Measurements from ENCODE around the gene KCNMB2.

The KCNMB2 gene

DNA sequence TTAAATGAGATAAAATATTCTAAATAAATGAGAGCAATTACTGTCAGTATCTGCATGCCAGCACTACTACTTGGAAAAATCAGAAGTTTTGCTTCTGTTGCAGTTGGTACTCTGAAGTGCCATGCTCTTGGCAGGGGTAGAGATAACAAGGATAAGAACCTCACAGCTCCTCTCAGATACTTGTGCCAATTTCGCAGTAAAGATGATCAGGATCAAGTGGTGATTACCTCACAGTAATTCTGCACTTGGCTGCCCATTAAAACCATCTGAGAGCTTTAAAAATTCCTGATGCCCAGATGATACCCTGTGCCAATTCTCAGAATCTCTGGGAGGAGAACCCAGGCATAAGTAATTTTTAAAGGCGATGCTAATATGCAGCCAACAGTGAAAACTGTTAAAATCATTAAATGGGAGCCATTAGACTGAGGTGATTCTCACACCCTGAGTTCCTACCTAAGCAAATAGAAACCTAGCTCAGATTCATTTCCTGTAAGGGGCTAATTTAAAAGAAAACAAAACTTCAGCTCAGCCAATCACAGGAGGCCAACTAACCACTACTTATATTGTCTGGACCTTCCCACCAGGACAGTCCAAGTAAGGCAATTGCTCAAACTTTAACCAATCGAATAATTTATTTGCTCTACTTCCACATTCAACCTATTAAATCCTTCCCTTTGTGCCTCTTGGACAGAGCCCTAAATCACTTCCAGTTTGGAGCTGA is 171.2 kb downstream of the KCNMB2 start:
- TF ChIP-seq FOXP2 (optimal IDR thresholded peaks at IDR 0.05; ENCODE audit: control extremely low read depth, extremely low read length, insufficient read depth) (no peak), POLR2AphosphoS5 (IDR thresholded peaks at IDR 0.05; ENCODE audit: borderline replicate concordance, low read depth, low read length) (no peak), EZH2 (IDR thresholded peaks at IDR 0.05) (no peak)
- no peaks in the 10 kb centered on the region for H3K9me3 ChIP-seq (ENCODE audit: low read depth, low read length)
- H3K36me3 ChIP-seq (ENCODE audit: insufficient read depth, low read length) = no peaks in the 10 kb centered on the region
- H3K27ac ChIP-seq = no peak overlapping the region
- no peak overlapping the region for H3K4me3 ChIP-seq
- no peak for DNase-seq (ENCODE audit: low read depth, low spot score)
- no peak overlapping the region for H3K9ac ChIP-seq (ENCODE audit: insufficient read length)

DNA sequence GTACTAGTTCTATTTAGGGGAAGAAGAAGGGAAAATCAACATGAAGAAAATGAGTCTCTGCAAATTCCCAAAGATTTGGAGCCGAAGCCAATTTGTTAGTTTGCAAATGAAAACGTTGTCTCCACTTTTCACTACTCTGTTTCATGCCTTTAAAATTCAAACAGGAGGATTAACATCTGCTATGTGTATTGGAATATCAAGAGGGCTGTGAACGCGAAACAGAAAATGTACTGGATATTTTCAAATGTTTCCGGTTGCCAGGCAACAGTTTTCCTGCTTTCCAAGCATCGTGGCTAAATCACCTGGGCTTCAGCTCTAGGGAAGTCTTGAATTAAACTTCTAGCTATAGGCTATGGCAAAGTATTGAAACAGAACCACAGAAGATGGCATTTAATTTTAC is 172.8 kb downstream of the KCNMB2 start:
- no peak overlapping the region for H3K27ac ChIP-seq
- TF ChIP-seq EZH2 (IDR thresholded peaks at IDR 0.05) = no peak
- no peak for TF ChIP-seq POLR2AphosphoS5 (IDR thresholded peaks at IDR 0.05; ENCODE audit: borderline replicate concordance, low read depth, low read length)
- TF ChIP-seq FOXP2 (optimal IDR thresholded peaks at IDR 0.05; ENCODE audit: control extremely low read depth, extremely low read length, insufficient read depth) = no peak
- DNase-seq (ENCODE audit: low read depth, low spot score) = no peak
- H3K9ac ChIP-seq (ENCODE audit: insufficient read length) = no peak overlapping the region
- H3K9me3 ChIP-seq (ENCODE audit: low read depth, low read length) = no peaks in the 10 kb centered on the region
- no peak overlapping the region for H3K4me3 ChIP-seq
- H3K36me3 ChIP-seq (ENCODE audit: insufficient read depth, low read length) = no peaks in the 10 kb centered on the region

DNA sequence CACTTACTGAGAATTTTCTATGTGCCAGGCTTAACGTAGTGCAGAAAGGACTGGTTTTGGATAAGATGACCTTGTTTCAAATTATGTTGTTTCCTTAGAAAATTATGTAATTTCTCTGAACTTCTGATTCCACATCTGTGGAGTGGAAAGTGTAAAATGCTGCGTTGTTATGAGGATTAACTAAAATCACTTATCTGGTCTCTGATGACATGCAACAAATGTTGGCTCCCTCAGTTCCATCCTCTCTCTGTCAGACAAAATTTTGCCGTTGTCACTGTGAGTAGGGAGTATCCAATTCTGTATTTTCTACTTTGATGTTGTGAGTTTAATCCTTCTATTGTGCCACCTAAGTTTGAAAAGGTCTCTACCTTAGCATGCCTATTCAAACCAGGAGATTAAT is 175.5 kb downstream of the KCNMB2 start:
- Histone ChIP-seq H3K9ac (ENCODE audit: insufficient read length) (no peak overlapping the region), H3K27ac (no peak overlapping the region), H3K9me3 (ENCODE audit: low read depth, low read length) (no peaks in the 10 kb centered on the region), H3K36me3 (ENCODE audit: insufficient read depth, low read length) (no peaks in the 10 kb centered on the region), H3K4me3 (no peak overlapping the region)
- DNase-seq (ENCODE audit: low read depth, low spot score) = no peak
- no peak for TF ChIP-seq POLR2AphosphoS5 (IDR thresholded peaks at IDR 0.05; ENCODE audit: borderline replicate concordance, low read depth, low read length)

DNA sequence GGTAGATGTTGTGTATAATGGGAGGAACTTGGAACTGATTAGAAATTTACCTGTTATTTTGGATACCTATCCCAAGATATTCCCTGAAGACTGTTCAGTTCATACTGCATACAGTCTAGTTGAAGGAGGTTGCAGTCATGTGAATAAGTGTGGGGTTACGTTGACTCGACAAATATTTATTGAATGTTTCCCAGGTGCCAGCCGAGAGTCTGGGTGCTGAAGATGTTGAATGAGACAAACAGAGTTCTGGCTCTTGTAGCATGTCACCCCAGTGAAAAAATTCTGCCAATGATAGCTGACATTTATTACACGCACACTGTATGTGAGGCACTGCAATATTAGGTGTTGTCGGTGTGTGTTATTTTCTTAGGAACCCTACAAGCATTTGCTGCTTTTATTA is 176.0 kb downstream of the KCNMB2 start:
- no peak overlapping the region for H3K4me3 ChIP-seq
- no peaks in the 10 kb centered on the region for H3K9me3 ChIP-seq (ENCODE audit: low read depth, low read length)
- H3K27ac ChIP-seq = no peak overlapping the region
- TF ChIP-seq POLR2AphosphoS5 (IDR thresholded peaks at IDR 0.05; ENCODE audit: borderline replicate concordance, low read depth, low read length) = no peak
- no peak for TF ChIP-seq FOXP2 (optimal IDR thresholded peaks at IDR 0.05; ENCODE audit: control extremely low read depth, extremely low read length, insufficient read depth)
- TF ChIP-seq EZH2 (IDR thresholded peaks at IDR 0.05) = no peak
- DNase-seq (ENCODE audit: low read depth, low spot score) = no peak
- H3K36me3 ChIP-seq (ENCODE audit: insufficient read depth, low read length) = no peaks in the 10 kb centered on the region
- H3K9ac ChIP-seq (ENCODE audit: insufficient read length) = no peak overlapping the region

DNA sequence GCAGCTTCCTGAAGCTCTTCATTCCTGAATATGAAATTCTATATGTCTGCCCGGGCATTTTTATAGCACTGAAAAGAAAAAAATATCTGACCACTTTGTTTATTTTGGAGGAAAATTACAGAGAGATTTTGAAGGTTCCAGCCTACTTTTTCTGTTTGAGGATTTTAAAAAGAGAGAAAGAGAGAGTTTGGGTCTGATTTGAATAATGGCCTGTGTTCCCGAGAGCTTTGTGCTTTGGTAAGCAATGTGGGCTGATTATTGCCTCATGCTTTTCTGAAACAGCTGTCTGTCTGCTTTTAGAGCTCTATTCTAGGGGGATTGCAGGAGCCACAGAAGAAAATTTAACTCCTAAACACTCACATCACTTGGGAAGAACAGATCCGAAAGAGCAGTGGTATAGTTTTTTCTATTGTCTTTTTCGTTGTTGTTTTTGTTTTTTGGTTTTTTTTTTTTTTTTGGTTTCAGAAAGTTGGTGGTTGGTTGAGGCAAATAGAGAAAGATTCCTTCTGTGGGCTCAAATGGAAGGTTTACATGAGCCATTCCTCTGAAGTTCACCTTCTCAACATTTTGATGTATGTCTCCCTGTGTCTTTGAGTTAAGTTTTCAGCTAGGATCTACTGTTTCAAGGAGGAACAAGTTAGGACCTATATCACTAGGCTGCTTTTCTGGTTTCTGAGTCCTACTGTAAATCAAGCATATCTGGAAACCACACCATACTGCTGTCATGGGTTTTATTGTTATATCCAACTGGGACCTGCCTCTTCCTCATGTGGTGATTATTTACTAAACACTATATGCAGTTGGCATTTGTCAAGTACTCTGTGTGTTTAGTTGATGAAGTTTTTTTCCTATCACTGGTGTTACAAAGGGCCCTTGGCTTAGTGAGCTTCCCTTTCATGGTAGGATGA is 178.9 kb downstream of the KCNMB2 start:
- DNase-seq (ENCODE audit: low read depth, low spot score) = no peak
- H3K4me3 ChIP-seq = peak overlapping the region; percentile 3; the same call in 1 of the 2 replicates
- H3K9me3 ChIP-seq (ENCODE audit: low read depth, low read length) = no peaks in the 10 kb centered on the region
- H3K27ac ChIP-seq = peak overlapping the region; percentile 61
- H3K9ac ChIP-seq (ENCODE audit: insufficient read length) = peak overlapping the region; percentile 45
- H3K36me3 ChIP-seq (ENCODE audit: insufficient read depth, low read length) = no peaks in the 10 kb centered on the region
- TF ChIP-seq EZH2 (IDR thresholded peaks at IDR 0.05) = no peak
- no peak for TF ChIP-seq POLR2AphosphoS5 (IDR thresholded peaks at IDR 0.05; ENCODE audit: borderline replicate concordance, low read depth, low read length)
- TF ChIP-seq FOXP2 (optimal IDR thresholded peaks at IDR 0.05; ENCODE audit: control extremely low read depth, extremely low read length, insufficient read depth) = no peak

DNA sequence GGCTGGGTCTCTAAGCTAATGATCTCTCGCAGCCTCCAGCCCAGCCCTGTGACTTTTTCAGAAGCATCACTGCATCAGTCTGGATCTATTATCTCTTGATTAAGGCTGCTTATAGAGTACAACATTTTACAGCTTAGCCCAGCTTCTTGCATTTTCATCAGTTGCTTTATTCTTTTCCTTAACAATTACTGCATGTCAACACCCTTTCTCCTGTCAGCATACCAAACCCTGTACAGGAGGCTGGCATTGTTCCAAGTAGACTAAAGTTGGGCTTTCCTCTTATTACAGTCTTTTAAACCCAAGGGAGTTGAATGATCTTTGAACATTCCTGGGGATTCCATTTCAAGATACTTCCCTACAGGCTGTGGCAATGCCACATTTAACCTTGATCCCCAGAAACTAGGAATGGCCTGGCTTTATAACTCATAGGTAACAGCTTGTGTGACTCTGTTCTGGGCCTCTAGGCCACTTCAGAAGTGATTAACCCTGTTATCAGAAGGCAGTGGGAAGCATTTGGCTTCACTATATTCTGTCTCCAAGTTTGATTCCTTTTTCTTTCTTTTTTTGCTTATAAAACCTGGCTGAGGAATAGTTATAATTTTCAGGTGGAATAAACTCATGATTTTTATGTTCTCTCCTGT is 182.9 kb downstream of the KCNMB2 start:
- Histone ChIP-seq H3K9ac (ENCODE audit: insufficient read length) (no peak overlapping the region), H3K36me3 (ENCODE audit: insufficient read depth, low read length) (no peaks in the 10 kb centered on the region), H3K27ac (no peak overlapping the region), H3K9me3 (ENCODE audit: low read depth, low read length) (no peaks in the 10 kb centered on the region), H3K4me3 (no peak overlapping the region)
- DNase-seq (ENCODE audit: low read depth, low spot score) = peak; percentile 42
- no peak for TF ChIP-seq FOXP2 (optimal IDR thresholded peaks at IDR 0.05; ENCODE audit: control extremely low read depth, extremely low read length, insufficient read depth)
- no peak for TF ChIP-seq EZH2 (IDR thresholded peaks at IDR 0.05)
- no peak for TF ChIP-seq POLR2AphosphoS5 (IDR thresholded peaks at IDR 0.05; ENCODE audit: borderline replicate concordance, low read depth, low read length)

DNA sequence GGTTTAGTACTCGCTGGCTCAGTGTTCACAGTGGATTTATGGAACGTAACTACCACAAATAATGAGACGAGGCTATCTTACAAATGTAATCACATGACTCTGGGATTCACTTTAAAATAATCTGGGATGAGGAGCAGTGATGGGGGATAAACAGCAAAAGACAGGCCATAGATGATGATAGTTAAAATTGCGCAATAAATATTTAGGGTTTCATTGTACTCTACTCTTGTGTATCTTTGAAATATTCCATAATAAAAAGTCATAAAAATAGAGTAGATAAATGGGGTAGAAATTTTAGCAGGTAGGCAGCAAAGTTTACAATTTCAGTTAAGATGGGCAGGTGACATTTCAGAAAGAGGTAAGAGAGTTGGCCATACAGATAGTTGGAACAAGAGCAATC is 196.6 kb downstream of the KCNMB2 start:
- TF ChIP-seq POLR2AphosphoS5 (IDR thresholded peaks at IDR 0.05; ENCODE audit: borderline replicate concordance, low read depth, low read length) (no peak), EZH2 (IDR thresholded peaks at IDR 0.05) (no peak), FOXP2 (optimal IDR thresholded peaks at IDR 0.05; ENCODE audit: control extremely low read depth, extremely low read length, insufficient read depth) (no peak)
- no peak overlapping the region for H3K4me3 ChIP-seq
- DNase-seq (ENCODE audit: low read depth, low spot score) = no peak

DNA sequence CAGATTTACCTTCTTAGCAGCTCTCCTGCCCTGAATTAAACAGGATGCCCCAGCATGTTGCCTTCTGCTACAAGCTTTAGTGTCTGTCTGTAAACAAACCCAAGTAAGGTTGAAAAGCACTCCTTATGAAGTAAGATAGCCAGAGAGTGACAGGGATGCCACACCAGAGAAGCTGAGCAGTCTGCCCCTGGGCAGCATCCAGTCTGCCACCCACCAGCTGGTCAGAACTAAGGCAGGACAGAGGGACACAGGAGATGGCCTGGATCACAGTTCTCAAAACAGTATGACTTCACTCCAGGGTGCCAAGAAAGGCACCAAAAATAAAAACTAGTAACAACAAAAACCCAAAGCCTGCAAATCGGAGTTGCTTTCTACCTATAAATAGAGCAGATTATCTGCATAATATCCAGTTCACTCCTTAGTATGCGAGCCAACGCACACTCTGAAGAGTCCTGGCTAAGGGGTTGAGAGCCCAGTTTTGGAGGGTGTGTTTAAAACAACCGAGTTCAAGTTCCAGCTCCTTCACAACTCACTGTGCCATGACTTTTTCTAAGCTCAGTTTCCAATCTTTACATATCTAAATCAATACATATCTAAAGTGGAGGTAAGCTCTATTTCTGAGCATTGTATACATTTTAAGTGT is 198.9 kb downstream of the KCNMB2 start:
- Histone ChIP-seq H3K9me3 (ENCODE audit: low read depth, low read length) (no peaks in the 10 kb centered on the region), H3K36me3 (ENCODE audit: insufficient read depth, low read length) (no peaks in the 10 kb centered on the region), H3K27ac (no peak overlapping the region), H3K9ac (ENCODE audit: insufficient read length) (no peak overlapping the region), H3K4me3 (no peak overlapping the region)
- DNase-seq (ENCODE audit: low read depth, low spot score) = no peak
- TF ChIP-seq FOXP2 (optimal IDR thresholded peaks at IDR 0.05; ENCODE audit: control extremely low read depth, extremely low read length, insufficient read depth) (no peak), POLR2AphosphoS5 (IDR thresholded peaks at IDR 0.05; ENCODE audit: borderline replicate concordance, low read depth, low read length) (no peak), EZH2 (IDR thresholded peaks at IDR 0.05) (no peak)

More for the DNA sequence above, 196.6 kb downstream of the KCNMB2 start:
- Histone ChIP-seq H3K36me3 (ENCODE audit: insufficient read depth, low read length) (no peaks in the 10 kb centered on the region), H3K9ac (ENCODE audit: insufficient read length) (no peak overlapping the region), H3K27ac (no peak overlapping the region), H3K9me3 (ENCODE audit: low read depth, low read length) (no peaks in the 10 kb centered on the region)

Data from SK-N-MC (cell line).